ENCODE measurements around the gene KIF26A.

Gene KIF26A

DNA sequence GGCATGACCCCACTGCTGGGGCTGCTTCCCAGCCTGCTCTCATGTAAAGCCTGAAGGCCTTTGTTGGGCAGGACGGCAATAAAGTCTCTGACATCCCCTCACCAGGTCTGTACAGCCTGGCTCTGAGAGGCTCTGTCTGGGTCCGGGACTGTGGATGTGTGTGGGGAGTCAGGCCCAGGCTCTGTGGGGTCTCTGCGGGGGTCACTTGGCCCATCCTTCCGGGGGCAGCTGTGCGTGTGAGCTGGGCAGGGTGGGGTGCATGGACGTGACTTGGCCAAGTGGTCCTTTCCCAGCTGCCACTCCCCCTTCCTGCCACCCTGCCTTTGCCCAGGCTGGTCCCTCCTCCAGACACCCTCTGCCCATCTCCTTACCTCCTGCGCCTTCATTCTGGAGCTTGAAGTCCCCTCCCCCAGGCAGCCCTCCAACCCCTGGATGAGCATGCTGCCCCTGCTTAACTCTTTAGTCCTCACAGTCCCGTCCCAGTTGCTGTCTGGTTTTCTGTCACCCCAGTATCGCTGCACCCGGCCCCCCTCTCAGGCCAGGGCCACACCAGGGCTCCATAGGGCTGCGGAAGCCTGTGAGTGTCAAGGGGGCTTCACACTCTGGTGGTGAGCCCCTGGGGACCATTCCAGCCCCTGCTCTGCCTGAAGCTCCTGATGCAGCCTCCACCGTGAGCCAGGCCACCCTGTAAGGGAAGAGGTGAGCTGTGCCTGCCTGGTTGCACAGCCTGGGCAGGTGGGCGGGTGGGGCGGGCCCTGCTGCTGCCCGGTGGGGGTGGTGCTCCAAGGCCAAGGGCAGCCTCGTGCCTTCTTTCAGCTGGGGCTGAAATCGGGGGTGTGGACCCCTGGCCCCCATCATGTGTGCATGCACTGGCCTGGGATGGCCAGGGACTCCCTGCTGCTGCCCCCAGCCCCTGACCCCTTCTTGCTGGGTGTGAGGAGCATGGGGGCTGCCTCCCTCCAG, 25.5 kb upstream of the KIF26A start:
- no peak for DNase-seq (ENCODE audit: low read depth in 4 of 4, low spot score in 1 of 4)

DNA sequence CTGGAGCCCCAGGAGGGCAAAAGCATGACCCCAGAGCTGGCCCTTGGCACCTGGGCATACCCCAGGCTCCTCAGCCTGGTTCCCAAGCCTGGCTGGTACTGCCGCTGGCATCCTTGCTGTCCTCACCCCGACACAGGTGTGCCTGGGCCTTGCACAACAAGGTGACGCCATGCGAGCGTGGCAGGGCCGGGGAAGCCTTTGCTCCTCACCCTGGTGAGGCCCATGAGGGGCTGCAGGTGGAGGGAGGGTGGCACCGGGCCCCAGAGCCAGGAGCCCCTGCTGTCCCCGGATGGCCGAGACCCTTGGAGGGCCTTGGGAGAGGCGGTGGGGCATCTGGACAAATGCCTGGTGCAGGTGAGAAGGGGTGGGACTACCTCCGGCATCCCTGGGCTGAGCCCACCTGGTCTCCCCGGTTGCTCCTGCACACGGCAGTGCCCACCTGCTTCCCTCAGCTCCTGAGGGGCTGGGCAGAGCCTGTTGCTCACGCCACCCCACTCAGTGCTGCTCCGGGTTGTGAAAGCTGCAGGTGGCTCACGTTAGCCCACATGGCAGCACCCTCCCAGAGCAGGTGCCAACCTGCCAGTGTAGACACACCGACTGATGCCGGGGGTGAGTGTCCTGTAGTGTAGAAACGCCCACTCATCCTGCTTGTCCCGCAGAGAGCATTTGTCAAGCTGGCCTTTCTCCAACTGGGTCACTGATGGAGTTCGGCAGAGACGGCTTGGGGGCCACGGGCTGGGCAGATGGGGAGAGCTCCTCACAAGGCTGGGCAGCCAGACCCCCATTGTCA, 24.6 kb upstream of the KIF26A start:
- no peak for DNase-seq (ENCODE audit: low read depth in 4 of 4, low spot score in 1 of 4)

DNA sequence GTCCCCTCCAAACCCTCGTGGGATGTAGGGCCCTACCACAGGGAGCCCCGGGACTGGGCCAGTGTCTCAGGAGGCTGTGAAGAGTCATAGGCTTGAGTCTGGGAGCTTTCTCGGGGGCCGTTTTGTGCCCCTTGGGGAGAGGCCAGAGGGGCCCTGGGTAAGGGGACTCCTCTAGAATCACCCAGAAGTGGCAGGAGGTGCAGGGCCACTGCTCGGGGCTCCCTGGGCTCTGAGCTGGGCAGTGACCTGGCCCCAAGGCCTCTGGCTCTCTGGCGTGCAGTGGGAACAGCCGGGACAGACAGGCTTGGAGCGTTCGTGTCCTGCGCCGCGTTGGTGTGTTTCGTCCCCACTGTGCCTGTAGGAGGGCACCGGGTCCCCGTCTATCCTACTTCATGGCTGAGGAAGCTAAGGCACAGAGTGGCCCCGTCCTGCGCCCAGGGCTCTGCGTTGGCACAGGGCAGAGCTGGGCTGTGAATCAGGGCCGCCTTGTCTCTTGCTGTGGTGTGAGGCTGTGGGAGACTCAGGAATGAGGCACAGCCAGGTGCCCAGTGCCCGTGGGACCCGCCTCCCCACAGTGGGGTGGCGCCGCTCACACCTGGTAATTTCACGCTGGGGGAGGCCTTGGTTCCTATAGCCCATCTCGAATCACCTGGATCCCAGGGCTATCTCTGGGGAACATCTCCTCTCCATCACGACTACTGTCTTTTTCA, 23.8 kb upstream of the KIF26A start:
- DNase-seq (ENCODE audit: low read depth in 4 of 4, low spot score in 1 of 4) = no peak

- DNase-seq (ENCODE audit: low read depth in 4 of 4, low spot score in 1 of 4) = no peak
Measured at GRCh38 chr14:104115131-104115600, 23.2 kb upstream of the KIF26A start.

DNA sequence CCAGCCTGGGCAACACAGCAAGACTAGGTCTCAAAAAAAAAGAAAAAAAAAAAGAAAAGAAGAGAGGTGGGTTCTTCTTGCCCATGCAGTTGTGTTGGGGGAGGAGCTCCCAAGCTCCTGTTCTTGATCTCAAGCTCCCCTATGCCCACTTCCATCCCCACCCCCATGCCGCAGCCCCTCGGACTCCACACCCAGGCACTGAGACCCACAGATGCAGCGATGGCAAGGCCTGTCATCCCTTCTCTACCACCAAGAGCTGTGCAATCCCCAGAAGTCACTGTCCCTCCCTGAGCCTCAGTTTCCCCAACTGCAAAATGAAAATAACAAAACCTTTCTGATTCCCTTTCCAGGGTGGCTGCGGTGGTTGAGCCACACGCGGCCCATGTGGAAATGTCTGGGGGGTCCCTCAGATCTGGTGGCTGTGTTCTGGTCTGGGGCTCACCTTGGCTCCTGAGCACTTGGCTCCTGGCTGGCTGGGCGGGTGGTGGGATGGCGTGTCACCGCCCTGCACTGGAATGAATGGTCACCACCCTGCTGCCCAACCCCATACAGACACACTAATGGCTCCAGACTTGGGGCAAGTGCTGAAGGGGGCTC, 22.6 kb upstream of the KIF26A start:
- no peak for DNase-seq (ENCODE audit: low read depth in 4 of 4, low spot score in 1 of 4)

- no peak for DNase-seq (ENCODE audit: low read depth in 4 of 4, low spot score in 1 of 4)
Measured at GRCh38 chr14:104116288-104116755, 22.1 kb upstream of the KIF26A start.

DNA sequence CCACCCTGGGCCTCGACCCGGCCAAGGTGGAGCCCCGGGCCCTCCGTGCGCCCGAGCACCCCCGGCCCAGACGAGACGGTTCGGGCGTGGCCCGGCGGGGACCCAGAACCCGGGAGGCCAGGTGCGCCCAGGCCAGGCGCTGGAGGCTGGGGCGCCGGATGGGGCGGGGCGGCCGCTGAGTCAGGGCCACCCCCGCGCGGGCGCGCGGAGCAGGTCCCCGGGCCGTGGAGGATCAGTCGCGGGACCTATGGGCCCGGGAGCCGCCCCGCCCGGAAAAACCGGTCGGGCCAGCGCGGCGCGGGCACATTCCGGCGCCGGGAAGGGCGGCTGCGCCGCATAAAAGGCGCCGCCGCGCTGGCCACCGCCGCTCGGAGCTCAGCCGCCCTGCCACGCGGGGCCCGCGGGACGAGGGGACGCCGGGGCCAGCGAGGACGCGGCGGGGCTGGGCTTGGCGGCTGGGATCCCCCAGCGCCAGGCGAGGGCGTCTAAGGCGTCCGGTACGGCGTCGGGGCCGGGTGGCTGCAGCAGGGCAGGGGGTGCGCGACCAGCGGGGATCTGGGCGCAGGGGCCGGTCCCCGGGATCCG, 21.5 kb upstream of the KIF26A start:
- DNase-seq (ENCODE audit: low read depth in 4 of 4, low spot score in 1 of 4) = no peak

DNA sequence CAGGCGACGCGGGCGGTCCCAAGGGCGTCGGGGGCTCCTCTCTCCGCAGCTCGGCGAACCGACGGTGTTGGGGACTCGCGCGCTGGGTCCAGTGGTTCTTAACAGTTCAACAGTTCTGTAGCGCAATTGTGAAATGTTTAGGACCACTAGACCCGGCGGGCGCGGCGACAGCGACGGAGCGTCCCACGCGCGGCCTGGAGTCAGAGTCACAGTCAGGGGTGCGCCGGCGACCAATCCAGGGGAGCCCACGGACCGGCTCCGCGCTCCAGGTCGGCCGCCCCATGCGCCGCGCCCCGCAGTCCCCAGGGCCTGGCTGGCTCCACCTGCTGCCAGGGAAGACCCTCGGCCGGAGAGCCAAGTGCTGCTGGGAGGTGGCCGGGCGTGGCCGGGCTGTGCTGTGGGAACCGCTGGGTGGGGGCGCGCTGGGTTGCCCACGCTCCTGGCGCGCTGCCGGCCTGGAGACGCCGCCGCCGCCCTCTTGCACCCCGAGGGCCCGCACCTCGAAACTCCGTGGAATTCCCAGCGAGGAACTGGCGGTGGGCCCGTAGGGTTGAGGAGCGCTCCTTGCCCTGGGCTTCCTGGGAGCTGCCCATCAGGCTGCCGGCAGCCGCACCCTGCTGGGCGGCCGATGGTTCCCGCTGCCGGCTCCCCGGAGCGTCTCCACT, 20.9 kb upstream of the KIF26A start:
- DNase-seq (ENCODE audit: low read depth in 4 of 4, low spot score in 1 of 4) = no peak

DNA sequence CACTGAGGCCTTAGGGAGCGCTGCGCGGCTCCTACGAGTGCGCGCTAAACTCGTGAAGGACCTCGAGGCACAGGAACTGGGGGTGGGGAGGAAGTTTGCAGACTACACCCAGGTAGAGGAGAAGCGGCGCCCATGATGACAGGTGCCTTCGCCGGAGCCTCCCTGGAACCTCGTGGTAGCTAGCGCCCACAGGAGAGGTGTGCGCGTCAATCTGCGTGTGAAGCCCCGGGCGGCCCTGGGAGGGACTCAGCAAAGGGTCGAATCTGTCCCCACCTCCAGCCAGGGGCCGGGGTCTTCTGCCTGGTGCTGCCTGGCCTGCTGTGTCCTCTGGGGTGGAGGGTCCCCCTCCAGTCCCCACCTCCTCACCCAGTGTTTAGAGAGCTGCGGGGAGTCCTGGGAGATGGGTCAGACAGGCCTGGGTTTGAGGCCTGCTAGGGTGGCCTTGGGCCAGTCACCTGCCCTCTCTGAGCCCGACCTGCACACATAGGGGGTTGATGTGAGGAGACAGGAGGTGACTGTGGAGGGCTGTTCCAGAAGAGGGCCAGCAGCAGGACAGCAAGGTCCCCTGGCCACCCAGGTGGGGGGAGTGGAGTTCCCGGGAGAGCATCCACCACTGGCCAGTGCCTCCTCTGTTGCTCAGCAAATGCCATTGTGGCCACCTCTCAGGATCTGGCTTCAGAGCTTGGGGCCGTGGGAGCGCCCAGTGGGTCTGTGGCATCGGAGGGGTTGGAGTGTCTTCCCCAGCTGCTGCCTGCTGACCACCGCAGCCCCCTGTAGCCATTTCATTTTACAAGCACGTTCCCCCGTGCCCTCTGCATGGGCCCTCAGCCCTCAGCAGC, 20.2 kb upstream of the KIF26A start:
- no peak for DNase-seq (ENCODE audit: low read depth in 4 of 4, low spot score in 1 of 4)

DNA sequence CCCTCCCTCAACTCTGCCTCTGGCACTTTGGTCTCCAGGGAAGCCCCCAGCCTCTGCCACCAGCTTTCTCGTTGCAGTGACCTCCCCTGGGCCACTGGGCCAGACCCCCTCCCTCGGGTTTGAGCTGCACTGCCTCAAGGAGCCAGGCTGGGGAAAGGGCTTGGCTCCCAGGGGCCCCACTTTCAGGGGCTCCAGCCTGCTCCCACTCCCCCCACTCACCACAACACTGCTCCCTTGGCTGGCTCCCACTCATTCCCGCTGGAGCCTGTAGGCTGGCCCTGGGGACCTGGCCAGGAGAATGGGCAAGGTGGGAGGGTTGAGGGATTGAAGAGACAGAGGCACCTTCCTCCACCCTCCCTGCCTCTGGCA, 19.3 kb upstream of the KIF26A start:
- DNase-seq (ENCODE audit: low read depth in 4 of 4, low spot score in 1 of 4) = no peak

DNA sequence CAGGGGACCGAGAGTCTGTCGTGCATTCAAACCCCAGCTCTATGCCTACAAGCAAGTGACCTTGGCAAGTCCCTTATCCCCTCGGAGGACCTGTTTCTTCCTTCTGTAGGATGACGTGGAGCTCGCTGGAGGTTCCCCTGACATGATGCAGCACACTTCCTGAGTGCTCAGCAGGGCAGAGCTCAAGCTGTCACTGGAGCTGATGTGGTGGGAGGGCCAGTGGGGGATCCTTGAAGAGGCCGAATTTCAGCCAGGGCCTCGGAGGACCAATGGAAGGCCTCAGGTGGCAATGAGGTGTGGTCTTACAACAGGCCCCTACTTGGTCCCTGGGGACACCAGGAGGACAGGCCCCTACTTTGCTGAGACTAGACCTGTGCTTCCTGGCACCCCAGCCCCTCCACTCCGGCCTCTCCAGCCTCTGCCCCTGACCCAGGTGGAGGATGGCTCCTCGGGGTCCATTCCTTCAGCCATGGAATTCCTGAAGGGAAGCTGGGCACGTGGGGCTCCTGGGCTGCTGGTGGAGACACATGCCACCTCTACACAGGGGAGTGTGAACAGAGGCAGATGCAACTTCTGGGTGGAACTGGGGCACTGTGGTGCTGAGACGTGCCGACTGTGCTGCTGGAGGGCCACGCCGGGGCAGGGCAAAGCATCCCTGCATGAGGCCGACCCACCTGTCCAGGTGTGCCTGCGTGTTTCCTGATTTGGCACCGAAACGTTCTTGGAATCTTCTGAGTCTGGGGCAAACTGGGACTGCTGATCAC, 18.7 kb upstream of the KIF26A start:
- no peak for DNase-seq (ENCODE audit: low read depth in 4 of 4, low spot score in 1 of 4)

- no peak for DNase-seq (ENCODE audit: low read depth in 4 of 4, low spot score in 1 of 4)
Measured at GRCh38 chr14:104120281-104120741, 18.1 kb upstream of the KIF26A start.

DNA sequence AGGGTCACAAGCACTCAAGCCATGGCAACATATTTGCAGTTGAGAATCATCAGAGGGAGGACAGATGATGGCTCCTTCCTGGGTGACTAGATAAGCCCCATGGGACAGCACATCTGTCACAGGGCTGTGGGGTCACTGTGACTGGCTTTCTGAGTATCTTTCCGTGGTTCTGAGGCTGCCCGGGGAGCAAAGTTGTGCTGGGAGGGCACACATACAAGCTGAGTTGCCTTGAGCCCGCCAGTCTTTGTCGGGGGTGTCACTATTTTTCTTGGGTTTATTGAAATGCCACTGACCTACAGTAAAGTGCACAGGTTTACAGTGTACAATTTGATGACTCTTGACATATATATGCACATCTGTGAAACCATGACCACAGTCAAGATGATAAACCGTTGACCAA, 17.2 kb upstream of the KIF26A start:
- no peak for DNase-seq (ENCODE audit: low read depth in 4 of 4, low spot score in 1 of 4)

GRCh38 chr14:104123879-104124278, 14.5 kb upstream of the KIF26A start:
- DNase-seq (ENCODE audit: low read depth in 4 of 4, low spot score in 1 of 4) = no peak

GRCh38 chr14:104125011-104125410, 13.4 kb upstream of the KIF26A start:
- no peak for DNase-seq (ENCODE audit: low read depth in 4 of 4, low spot score in 1 of 4)

DNA sequence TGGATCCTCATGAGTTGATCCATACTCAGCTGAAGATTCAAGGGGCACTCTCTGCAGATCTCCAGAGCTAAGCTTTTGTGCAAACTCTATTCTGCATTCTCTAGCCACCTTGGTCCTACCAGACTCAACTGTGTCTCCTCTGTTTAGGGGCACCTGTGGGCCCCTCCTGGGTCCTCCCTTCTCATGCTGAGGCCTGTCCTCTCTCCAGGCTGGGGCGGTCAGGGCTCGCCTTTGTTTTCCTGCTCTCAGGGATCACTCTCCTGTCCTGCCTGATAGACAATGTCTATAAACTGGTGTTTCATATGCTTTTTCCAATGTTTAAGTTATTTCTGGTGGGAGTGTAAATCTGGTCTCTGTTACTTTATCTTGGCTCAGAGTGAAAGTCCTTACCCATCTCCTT, 11.6 kb upstream of the KIF26A start:
- no peak for DNase-seq (ENCODE audit: low read depth in 4 of 4, low spot score in 1 of 4)

GRCh38 chr14:104128981-104129380, 9.4 kb upstream of the KIF26A start:
- no peak for DNase-seq (ENCODE audit: low read depth in 4 of 4, low spot score in 1 of 4)

DNA sequence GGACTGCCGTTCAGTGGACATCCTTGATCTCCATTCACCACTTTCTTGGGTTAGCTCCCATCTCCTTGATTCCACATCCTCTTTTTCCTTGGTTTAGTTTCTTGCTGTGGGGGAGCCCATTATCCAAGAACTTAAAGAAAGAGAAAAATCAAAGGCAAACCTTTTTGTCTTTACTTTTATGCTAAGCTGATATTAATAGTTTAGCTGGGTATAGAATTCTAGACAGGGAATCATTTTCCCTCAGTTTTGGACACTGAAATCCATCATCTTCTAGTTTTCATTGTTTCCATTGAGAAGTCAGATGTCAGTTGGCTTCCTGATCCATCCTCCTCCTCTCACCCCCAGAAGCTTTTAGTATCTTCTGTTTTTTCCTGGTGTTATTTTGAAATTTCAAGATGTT, 8.8 kb upstream of the KIF26A start:
- no peak for DNase-seq (ENCODE audit: low read depth in 4 of 4, low spot score in 1 of 4)

All from stimulated activated CD4-positive, alpha-beta T cell treated with anti-CD3 and anti-CD28 coated beads, Interleukin-1b, Interleukin-23, amount 100 ng/mL, for 24 hours (primary cell).